Measurements from ENCODE around the gene SLC9A6. TPM values are rescaled to one million over a fixed set of nuclear protein-coding genes. Genes with fewer than 3 reads are reported as not detected.
"Not testable (repeated sequence)": the region's sequence is repeated elsewhere in the genome, so short reads cannot be mapped to it uniquely, and the experiment has no call there.

SLC9A6 gene
- total RNA-seq, 1 donor from 2014 or later: 8.3 TPM

DNA sequence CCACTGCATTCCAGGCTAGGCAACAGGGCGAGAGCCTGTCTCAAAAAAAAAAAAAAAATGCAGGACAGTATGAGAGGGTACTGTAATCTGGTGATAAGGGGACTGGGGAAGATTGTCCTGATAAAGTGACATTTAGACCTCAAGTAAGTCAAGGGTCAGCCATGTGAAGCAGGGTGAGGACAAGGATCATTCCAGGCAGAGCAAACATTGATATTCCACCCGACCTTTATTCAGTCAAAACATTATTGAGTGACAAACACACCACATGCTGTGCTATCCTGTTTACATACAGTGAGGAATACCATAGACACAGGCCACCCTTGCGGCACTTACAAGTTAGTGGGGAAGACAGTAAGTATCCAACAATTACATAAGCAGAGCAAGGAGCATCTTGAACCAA, 64.4 kb downstream of the SLC9A6 start:
- TF ChIP-seq, protein P1, sequence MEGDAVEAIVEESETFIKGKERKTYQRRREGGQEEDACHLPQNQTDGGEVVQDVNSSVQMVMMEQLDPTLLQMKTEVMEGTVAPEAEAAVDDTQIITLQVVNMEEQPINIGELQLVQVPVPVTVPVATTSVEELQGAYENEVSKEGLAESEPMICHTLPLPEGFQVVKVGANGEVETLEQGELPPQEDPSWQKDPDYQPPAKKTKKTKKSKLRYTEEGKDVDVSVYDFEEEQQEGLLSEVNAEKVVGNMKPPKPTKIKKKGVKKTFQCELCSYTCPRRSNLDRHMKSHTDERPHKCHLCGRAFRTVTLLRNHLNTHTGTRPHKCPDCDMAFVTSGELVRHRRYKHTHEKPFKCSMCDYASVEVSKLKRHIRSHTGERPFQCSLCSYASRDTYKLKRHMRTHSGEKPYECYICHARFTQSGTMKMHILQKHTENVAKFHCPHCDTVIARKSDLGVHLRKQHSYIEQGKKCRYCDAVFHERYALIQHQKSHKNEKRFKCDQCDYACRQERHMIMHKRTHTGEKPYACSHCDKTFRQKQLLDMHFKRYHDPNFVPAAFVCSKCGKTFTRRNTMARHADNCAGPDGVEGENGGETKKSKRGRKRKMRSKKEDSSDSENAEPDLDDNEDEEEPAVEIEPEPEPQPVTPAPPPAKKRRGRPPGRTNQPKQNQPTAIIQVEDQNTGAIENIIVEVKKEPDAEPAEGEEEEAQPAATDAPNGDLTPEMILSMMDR (IDR thresholded peaks at IDR 0.05): no peak
- Histone ChIP-seq H3K4me1 (peaks cover 0 to 23% of the 10 kb centered on the region in 2 donors), H3K36me3 (no peaks in the 10 kb centered on the region), H3K4me3 (no peak overlapping the region), H3K9me3 (no peaks in the 10 kb centered on the region), H3K27ac (no peak overlapping the region), H3K27me3 (no peaks in the 10 kb centered on the region)
- intact Hi-C loops (cut with DNase I): no loop called here
- no peak for DNase-seq (ENCODE audit: low spot score in 2 of 2)

- intact Hi-C loops (cut with DNase I); H3K27me3 ChIP-seq; H3K4me3 ChIP-seq; DNase-seq (ENCODE audit: low spot score in 2 of 2); H3K27ac ChIP-seq; H3K36me3 ChIP-seq; H3K9me3 ChIP-seq: not testable (repeated sequence)
- peaks cover 0 to 32% of the 10 kb centered on the region in 2 donors for H3K4me1 ChIP-seq
These were observed 65.6 kb downstream of the SLC9A6 start for GRCh38 chrX:136050875-136051274.

DNA sequence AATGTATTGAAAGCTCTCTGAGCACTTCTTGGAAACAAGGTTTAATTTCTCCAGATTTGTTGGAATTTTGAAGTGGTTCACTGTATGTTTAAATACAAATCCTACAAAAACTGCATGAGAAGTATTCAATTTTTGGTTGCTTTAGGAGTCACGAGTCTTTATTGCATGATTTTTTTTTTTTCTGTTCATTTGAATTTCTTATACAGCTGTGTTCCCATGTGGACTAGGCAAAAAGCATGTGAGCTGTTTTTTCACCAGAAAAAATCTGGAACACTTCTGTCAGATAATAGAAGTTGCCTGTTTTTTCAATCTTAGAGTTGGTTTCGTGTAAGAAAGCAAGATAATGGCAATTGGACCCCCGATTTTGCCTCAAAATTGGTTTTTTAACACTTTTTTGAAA, 66.4 kb downstream of the SLC9A6 start:
- Histone ChIP-seq H3K27me3 (no peaks in the 10 kb centered on the region), H3K4me3 (no peak overlapping the region), H3K9me3 (no peaks in the 10 kb centered on the region), H3K27ac (no peak overlapping the region), H3K36me3 (no peaks in the 10 kb centered on the region), H3K4me1 (peaks cover 0 to 38% of the 10 kb centered on the region in 2 donors)
- intact Hi-C loops (cut with DNase I): no loop called here
- TF ChIP-seq, protein P1 (IDR thresholded peaks at IDR 0.05): no peak
- DNase-seq (ENCODE audit: low spot score in 2 of 2): no peak

DNA sequence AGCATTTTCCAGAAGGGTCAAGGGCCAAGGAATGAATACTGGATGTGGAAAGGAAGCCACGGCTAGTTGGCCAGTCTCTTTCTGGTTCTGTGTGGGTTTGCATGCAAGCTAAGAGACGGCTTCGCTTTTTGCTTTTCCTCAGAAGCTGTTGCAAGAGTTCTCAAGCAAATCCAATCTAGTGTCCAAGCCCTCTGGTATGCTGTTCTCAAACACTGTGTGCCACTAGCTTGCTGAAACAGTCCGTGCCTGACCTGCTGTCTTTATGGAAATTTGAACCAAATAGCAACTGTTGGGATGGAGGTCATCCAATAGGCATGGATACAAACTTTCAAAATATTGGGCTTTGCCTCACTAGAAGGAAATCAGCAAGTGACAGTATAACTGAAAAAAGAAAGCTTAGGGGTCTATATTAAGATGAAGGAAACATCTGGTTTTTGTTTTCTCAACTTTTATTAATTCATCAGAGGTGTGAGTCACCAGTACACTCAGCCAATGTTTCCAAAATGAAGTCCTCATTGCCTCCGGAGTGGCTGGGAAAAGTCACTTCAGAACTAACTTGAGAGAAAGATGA, 70.5 kb downstream of the SLC9A6 start:
- DNase-seq (ENCODE audit: low spot score in 2 of 2): peak; percentile 13 to 88
- intact Hi-C loops (cut with DNase I): loop anchor here (1.0 to 5.0 kb wide), 3 partner anchors 25 to 107 kb away; no protein-coding TSS in a partner anchor
- Histone ChIP-seq H3K4me3 (peak overlapping the region; percentile 25), H3K36me3 (no peaks in the 10 kb centered on the region), H3K27ac (peak overlapping the region; percentile 91 to 94), H3K4me1 (peaks cover 0 to 39% of the 10 kb centered on the region in 2 donors), H3K27me3 (no peaks in the 10 kb centered on the region), H3K9me3 (no peaks in the 10 kb centered on the region)
- TF ChIP-seq, protein P1 (IDR thresholded peaks at IDR 0.05): no peak

DNA sequence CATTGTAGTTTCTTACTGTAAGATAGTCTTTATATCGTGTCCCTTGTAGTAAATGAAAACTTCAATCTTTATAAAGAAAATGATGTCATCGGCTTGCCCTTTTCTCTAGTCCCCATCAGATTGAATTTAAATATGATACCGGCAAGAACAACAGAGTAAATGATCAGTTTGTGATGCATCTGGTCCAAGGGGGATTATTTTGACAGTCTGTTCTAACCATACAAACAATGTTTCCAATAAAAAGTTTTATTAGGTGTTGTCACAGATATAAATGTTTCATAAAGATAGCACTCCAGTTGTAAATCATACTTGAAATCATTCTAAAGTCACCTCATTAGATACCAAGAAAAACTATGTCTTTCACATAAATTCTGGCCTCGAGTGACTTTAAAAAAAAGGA, 72.3 kb downstream of the SLC9A6 start:
- Histone ChIP-seq H3K4me3 (no peak overlapping the region), H3K4me1 (peaks cover 0 to 39% of the 10 kb centered on the region in 2 donors), H3K9me3 (no peaks in the 10 kb centered on the region), H3K27ac (peak overlapping the region; percentile 82 to 89), H3K27me3 (no peaks in the 10 kb centered on the region), H3K36me3 (no peaks in the 10 kb centered on the region)
- TF ChIP-seq, protein P1 (IDR thresholded peaks at IDR 0.05): no peak
- intact Hi-C loops (cut with DNase I): loop anchor here (2.0 to 5.0 kb wide), 2 partner anchors 27 to 105 kb away; no protein-coding TSS in a partner anchor
- DNase-seq (ENCODE audit: low spot score in 2 of 2): no peak

GRCh38 chrX:136059350-136059749, 74.1 kb downstream of the SLC9A6 start:
- H3K36me3 ChIP-seq: no peaks in the 10 kb centered on the region
- H3K27ac ChIP-seq: peak overlapping the region; percentile 2 to 22
- no peak for DNase-seq (ENCODE audit: low spot score in 2 of 2)
- TF ChIP-seq, protein P1 (IDR thresholded peaks at IDR 0.05): no peak
- H3K4me3 ChIP-seq: no peak overlapping the region
- intact Hi-C loops (cut with DNase I): loop anchor here (5.0 kb wide), 1 partner anchor 103 kb away; no protein-coding TSS in a partner anchor
- peaks cover 0 to 39% of the 10 kb centered on the region in 2 donors for H3K4me1 ChIP-seq
- no peaks in the 10 kb centered on the region for H3K9me3 ChIP-seq
- H3K27me3 ChIP-seq: no peaks in the 10 kb centered on the region

Data from ascending aorta (tissue), 2 donors.